Measurements from ENCODE around the gene MRPS14. TPM values are rescaled to one million over a fixed set of nuclear protein-coding genes. Genes with fewer than 3 reads are reported as not detected.

Gene MRPS14
- total and polyA plus RNA-seq, 9 of the 15 experiments (the other 6 are each of a cell fraction or from before 2014, with no cell fraction given), result 38.1 to 231 (median 54.9) TPM

DNA sequence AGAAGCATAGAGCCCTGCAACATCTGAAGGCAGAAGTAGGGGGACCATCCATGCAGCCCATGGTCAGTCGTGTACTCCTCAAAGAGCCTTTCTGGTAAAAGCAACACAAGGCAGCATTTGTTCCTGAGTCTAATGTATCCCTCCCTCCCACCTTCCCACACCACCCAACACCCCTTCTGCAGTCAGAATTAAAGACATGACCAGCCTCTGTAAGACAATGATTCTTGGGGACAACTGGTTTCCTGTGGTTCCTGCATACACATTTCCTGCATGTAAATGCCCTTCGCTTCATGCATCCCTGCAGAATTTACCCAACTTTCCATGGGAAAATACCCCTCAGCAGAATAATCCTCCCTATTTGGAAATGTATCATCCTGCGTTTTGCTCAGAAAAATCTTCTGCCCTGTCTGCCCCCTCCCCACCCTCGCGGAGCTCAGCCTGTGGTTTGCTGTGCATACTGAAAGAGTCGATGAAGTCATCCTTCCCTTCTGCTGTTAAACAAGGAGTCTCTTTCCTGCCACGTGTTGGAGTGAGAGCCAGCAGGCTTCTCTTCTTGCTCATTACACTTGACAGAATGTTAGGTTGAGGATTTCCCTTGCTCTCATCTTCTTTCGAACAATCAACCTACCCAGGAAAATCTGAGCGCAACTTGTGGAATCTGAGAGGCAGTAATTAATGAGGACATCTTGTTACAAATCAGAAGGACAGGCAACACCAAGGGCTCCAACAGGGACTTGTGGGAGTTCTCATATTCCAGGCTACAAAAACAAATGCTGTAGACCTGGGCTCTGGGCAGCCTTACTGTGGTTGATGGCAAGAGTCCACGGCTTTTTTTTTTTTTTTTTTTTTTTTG is 49.1 kb upstream of the MRPS14 start:
- 2% methylated on average over 10 of the region's 10 CpGs for WGBS (ENCODE audit: insufficient coverage, low coverage, missing lambda C conversion rate)
- no peaks in the 10 kb centered on the region for H3K36me3 ChIP-seq (ENCODE audit: control insufficient read depth, insufficient read depth, low read length)
- no peaks in the 10 kb centered on the region for H3K9me3 ChIP-seq (replicated peaks; ENCODE audit: control insufficient read depth, insufficient read depth, low read depth, low read length)
- no peak for FAIRE-seq
- no peaks in the 10 kb centered on the region for H3K79me2 ChIP-seq (ENCODE audit: control insufficient read depth, insufficient read depth, low read length)
- BruUV-seq (replicated peaks), result no TSS peak
- H3K27me3 ChIP-seq (ENCODE audit: control insufficient read depth in 2 of 2, insufficient read depth in 2 of 2, low read length in 2 of 2), result peaks cover 53 to 54% of the 10 kb centered on the region in 2 experiments
- intact Hi-C loops (cut with micrococcal nuclease), result no loop called here
- ChIA-PET CTCF (ENCODE audit: low intra/inter-chr PET ratio) (no interaction called here), POLR2A (no interaction called here)
- H3K4me2 ChIP-seq (ENCODE audit: insufficient read depth, low read length), result no peak overlapping the region
- in situ Hi-C loops (cut with MboI), result no loop called here
- no peak overlapping the region for H3K4me3 ChIP-seq
- DNase-seq (ENCODE audit: extremely low read depth in 1 of 4, low spot score in 3 of 4), result no peak
- H3K9ac ChIP-seq (ENCODE audit: insufficient read depth in 1 of 2, low read depth in 2 of 2, low read length in 2 of 2), result no peak overlapping the region
- H3K27ac ChIP-seq (ENCODE audit: extremely low read depth, low read depth, low read length), result no peak overlapping the region
- peak; percentile 52; the same call in 2 of the 3 replicates for ATAC-seq
- no peaks in the 10 kb centered on the region for H3K9me1 ChIP-seq (ENCODE audit: control insufficient read depth, insufficient read depth, low read length)
- H4K20me1 ChIP-seq (replicated peaks; ENCODE audit: control insufficient read depth, insufficient read depth, low read length), result no peaks in the 10 kb centered on the region
- no peaks in the 10 kb centered on the region for H3K4me1 ChIP-seq (replicated peaks in 1 of 2; ENCODE audit: control insufficient read depth in 2 of 2, insufficient read depth in 2 of 2, low read length in 2 of 2)
- no peak overlapping the region for H2AFZ ChIP-seq (ENCODE audit: low read depth, low read length)
- TF ChIP-seq, protein P1, sequence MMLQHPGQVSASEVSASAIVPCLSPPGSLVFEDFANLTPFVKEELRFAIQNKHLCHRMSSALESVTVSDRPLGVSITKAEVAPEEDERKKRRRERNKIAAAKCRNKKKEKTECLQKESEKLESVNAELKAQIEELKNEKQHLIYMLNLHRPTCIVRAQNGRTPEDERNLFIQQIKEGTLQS (IDR thresholded peaks at IDR 0.05), result peak; percentile 55
- TF ChIP-seq, protein P1 (CRISPR knock-in tag; conservative IDR thresholded peaks at IDR 0.05), result no peak
- TF ChIP-seq, protein P2, sequence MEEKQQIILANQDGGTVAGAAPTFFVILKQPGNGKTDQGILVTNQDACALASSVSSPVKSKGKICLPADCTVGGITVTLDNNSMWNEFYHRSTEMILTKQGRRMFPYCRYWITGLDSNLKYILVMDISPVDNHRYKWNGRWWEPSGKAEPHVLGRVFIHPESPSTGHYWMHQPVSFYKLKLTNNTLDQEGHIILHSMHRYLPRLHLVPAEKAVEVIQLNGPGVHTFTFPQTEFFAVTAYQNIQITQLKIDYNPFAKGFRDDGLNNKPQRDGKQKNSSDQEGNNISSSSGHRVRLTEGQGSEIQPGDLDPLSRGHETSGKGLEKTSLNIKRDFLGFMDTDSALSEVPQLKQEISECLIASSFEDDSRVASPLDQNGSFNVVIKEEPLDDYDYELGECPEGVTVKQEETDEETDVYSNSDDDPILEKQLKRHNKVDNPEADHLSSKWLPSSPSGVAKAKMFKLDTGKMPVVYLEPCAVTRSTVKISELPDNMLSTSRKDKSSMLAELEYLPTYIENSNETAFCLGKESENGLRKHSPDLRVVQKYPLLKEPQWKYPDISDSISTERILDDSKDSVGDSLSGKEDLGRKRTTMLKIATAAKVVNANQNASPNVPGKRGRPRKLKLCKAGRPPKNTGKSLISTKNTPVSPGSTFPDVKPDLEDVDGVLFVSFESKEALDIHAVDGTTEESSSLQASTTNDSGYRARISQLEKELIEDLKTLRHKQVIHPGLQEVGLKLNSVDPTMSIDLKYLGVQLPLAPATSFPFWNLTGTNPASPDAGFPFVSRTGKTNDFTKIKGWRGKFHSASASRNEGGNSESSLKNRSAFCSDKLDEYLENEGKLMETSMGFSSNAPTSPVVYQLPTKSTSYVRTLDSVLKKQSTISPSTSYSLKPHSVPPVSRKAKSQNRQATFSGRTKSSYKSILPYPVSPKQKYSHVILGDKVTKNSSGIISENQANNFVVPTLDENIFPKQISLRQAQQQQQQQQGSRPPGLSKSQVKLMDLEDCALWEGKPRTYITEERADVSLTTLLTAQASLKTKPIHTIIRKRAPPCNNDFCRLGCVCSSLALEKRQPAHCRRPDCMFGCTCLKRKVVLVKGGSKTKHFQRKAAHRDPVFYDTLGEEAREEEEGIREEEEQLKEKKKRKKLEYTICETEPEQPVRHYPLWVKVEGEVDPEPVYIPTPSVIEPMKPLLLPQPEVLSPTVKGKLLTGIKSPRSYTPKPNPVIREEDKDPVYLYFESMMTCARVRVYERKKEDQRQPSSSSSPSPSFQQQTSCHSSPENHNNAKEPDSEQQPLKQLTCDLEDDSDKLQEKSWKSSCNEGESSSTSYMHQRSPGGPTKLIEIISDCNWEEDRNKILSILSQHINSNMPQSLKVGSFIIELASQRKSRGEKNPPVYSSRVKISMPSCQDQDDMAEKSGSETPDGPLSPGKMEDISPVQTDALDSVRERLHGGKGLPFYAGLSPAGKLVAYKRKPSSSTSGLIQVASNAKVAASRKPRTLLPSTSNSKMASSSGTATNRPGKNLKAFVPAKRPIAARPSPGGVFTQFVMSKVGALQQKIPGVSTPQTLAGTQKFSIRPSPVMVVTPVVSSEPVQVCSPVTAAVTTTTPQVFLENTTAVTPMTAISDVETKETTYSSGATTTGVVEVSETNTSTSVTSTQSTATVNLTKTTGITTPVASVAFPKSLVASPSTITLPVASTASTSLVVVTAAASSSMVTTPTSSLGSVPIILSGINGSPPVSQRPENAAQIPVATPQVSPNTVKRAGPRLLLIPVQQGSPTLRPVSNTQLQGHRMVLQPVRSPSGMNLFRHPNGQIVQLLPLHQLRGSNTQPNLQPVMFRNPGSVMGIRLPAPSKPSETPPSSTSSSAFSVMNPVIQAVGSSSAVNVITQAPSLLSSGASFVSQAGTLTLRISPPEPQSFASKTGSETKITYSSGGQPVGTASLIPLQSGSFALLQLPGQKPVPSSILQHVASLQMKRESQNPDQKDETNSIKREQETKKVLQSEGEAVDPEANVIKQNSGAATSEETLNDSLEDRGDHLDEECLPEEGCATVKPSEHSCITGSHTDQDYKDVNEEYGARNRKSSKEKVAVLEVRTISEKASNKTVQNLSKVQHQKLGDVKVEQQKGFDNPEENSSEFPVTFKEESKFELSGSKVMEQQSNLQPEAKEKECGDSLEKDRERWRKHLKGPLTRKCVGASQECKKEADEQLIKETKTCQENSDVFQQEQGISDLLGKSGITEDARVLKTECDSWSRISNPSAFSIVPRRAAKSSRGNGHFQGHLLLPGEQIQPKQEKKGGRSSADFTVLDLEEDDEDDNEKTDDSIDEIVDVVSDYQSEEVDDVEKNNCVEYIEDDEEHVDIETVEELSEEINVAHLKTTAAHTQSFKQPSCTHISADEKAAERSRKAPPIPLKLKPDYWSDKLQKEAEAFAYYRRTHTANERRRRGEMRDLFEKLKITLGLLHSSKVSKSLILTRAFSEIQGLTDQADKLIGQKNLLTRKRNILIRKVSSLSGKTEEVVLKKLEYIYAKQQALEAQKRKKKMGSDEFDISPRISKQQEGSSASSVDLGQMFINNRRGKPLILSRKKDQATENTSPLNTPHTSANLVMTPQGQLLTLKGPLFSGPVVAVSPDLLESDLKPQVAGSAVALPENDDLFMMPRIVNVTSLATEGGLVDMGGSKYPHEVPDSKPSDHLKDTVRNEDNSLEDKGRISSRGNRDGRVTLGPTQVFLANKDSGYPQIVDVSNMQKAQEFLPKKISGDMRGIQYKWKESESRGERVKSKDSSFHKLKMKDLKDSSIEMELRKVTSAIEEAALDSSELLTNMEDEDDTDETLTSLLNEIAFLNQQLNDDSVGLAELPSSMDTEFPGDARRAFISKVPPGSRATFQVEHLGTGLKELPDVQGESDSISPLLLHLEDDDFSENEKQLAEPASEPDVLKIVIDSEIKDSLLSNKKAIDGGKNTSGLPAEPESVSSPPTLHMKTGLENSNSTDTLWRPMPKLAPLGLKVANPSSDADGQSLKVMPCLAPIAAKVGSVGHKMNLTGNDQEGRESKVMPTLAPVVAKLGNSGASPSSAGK (IDR thresholded peaks at IDR 0.05), result peak; percentile 61
- TF ChIP-seq, protein P3, sequence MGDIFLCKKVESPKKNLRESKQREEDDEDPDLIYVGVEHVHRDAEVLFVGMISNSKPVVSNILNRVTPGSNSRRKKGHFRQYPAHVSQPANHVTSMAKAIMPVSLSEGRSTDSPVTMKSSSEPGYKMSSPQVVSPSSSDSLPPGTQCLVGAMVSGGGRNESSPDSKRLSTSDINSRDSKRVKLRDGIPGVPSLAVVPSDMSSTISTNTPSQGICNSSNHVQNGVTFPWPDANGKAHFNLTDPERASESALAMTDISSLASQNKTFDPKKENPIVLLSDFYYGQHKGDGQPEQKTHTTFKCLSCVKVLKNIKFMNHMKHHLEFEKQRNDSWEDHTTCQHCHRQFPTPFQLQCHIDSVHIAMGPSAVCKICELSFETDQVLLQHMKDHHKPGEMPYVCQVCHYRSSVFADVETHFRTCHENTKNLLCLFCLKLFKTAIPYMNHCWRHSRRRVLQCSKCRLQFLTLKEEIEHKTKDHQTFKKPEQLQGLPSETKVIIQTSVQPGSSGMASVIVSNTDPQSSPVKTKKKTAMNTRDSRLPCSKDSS (IDR thresholded peaks at IDR 0.05; ENCODE audit: low read depth, partially characterized antibody), result no peak
- peak; percentile 60; the same call in 1 of the 2 replicates for TF ChIP-seq L3MBTL2 (IDR thresholded peaks at IDR 0.05)
- TF ChIP-seq, protein P4, sequence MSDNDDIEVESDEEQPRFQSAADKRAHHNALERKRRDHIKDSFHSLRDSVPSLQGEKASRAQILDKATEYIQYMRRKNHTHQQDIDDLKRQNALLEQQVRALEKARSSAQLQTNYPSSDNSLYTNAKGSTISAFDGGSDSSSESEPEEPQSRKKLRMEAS (CRISPR knock-in tag; IDR thresholded peaks at IDR 0.05), result no peak

Data from K562 (cell line).